Neural progenitor cell (in vitro differentiated cells): ENCODE results near the gene CD300A. TPM values are rescaled to one million over a fixed set of nuclear protein-coding genes. Genes with fewer than 3 reads are reported as not detected.

Experiments
- DNase-seq: peaks from one replicate; pipeline ENCODE4 v3.0.0-alpha.2; 2016; ENCODE audit warnings: low spot score
- H2AFZ ChIP-seq: fragments of 200-600 bp; sonication (generic); replicated peaks from 2 replicates; pipeline ENCODE4 v1.6.1; 2016; ENCODE audit warnings: antibody characterized with exemption
- H3F3A ChIP-seq: fragments of 200-600 bp; sonication (generic); 2 replicates; pipeline ENCODE4 v1.6.1; 2016; ENCODE audit warnings: antibody characterized with exemption, low read depth
- H3K27ac ChIP-seq: fragments of 200-600 bp; sonication (generic); 2 replicates; pipeline ENCODE4 v1.5.1; 2016; ENCODE audit warnings: mild to moderate bottlenecking
- H3K27me3 ChIP-seq: fragments of 200-600 bp; sonication (generic); 2 replicates; pipeline ENCODE4 v1.6.1; 2016; ENCODE audit warnings: mild to moderate bottlenecking, moderate library complexity
- H3K36me3 ChIP-seq: fragments of 200-600 bp; sonication (generic); 2 replicates; pipeline ENCODE4 v1.5.1; 2016
- H3K4me1 ChIP-seq: fragments of 200-600 bp; sonication (generic); 2 replicates; pipeline ENCODE4 v1.6.1; 2016; ENCODE audit warnings: mixed run types
- H3K4me2 ChIP-seq: fragments of 200-600 bp; sonication (generic); 2 replicates; pipeline ENCODE4 v1.6.1; 2016
- H3K4me3 ChIP-seq: fragments of 200-600 bp; sonication (generic); 2 replicates; pipeline ENCODE4 v1.5.1; 2016
- H3K79me2 ChIP-seq: fragments of 200-600 bp; sonication (generic); 2 replicates; pipeline ENCODE4 v1.6.1; 2016; ENCODE audit warnings: low read depth
- H3K9ac ChIP-seq: fragments of 200-600 bp; sonication (generic); 2 replicates; pipeline ENCODE4 v1.6.1; 2016
- H3K9me3 ChIP-seq: fragments of 200-600 bp; sonication (generic); 2 replicates; pipeline ENCODE4 v1.5.1; 2016; ENCODE audit warnings: low read depth
- H4K20me1 ChIP-seq: fragments of 200-600 bp; sonication (generic); 2 replicates; pipeline ENCODE4 v1.6.1; 2016; ENCODE audit warnings: low read depth
- H3K27ac Mint-ChIP-seq: 3 replicates; pipeline ENCODE4 v1.8.0; 2021; ENCODE audit warnings: mixed read lengths
- H3K27me3 Mint-ChIP-seq: 2 replicates; pipeline ENCODE4 v1.8.0; 2022; ENCODE audit warnings: low read depth, mild to moderate bottlenecking, inconsistent platforms, moderate library complexity, mixed read lengths; ENCODE audit not compliant: insufficient read depth
- H3K36me3 Mint-ChIP-seq: 3 replicates; pipeline ENCODE4 v1.8.0; 2021; ENCODE audit warnings: mixed read lengths
- H3K4me1 Mint-ChIP-seq: 3 replicates; pipeline ENCODE4 v1.8.0; 2021; ENCODE audit warnings: mixed read lengths
- H3K4me3 Mint-ChIP-seq: 3 replicates; pipeline ENCODE4 v1.8.0; 2021; ENCODE audit warnings: mild to moderate bottlenecking, moderate library complexity, mixed read lengths
- H3K9me3 Mint-ChIP-seq: 3 replicates; pipeline ENCODE4 v1.8.0; 2020; ENCODE audit warnings: mixed read lengths
- EZH2 ChIP-seq: fragments of 200-600 bp; sonication (generic); IDR thresholded peaks from 2 replicates; pipeline ENCODE4 v1.6.1; 2017; ENCODE audit warnings: antibody characterized with exemption, mild to moderate bottlenecking, moderate library complexity
- EZH2phosphoT487 ChIP-seq: fragments of 200-600 bp; sonication (generic); IDR thresholded peaks from 2 replicates; pipeline ENCODE4 v1.6.1; 2017; ENCODE audit warnings: antibody characterized with exemption
- total RNA-seq: library from RNA; depleted of rRNA; stranded (reverse); fragments of >200 nt; gene quantifications from 2 replicates; pipeline ENCODE4 v1.2.3, GENCODE V29; 2015; ENCODE audit warnings: low replicate concordance
- TF ChIP-seq, protein P1 (sequence below): fragments of 200-600 bp; sonication (generic); IDR thresholded peaks from 2 replicates; pipeline ENCODE4 v1.5.1; 2017; ENCODE audit warnings: antibody characterized with exemption, mild to moderate bottlenecking

Gene CD300A
- total RNA-seq, 1 donor from 2014 or later: not detected

DNA sequence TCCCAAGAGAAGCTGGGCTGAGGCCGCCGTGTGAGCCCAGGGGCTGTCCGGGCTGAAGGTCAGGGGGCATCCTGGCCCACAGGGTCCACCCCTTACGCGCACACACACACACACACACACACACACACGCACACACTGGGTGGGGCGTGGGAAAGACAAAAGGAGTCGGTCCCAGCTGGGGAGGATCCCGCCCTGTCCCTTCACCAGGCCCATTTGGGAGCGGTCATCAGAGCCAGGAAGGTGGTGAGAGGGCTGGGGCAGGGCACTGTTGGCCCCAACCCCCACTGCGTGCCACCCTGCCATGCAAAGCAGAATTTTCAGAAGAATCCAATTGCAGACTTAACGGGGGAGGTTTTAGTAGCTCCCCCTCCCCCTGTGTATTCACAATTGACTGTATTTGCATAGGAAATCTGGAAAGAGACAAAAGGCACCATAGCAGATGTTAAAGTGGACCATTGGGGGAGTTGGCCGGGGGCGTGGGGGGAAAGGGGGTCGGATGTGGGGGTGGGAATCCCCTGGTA is 11.3 kb upstream of the CD300A start:
- Mint-ChIP-seq H3K27ac (peak overlapping the region; percentile 85), H3K36me3 (no peaks in the 10 kb centered on the region), H3K4me1 (peaks cover 56% of the 10 kb centered on the region), H3K9me3 (no peaks in the 10 kb centered on the region), H3K4me3 (peak overlapping the region; percentile 64), H3K27me3 (peaks cover 27% of the 10 kb centered on the region)
- no peaks in the 10 kb centered on the region for H3K79me2 ChIP-seq
- peaks cover 38% of the 10 kb centered on the region for H3K27me3 ChIP-seq
- peaks cover 38% of the 10 kb centered on the region for H3F3A ChIP-seq
- H3K4me2 ChIP-seq: peak overlapping the region; percentile 94
- DNase-seq: peak; percentile 40
- no peak overlapping the region for H3K4me3 ChIP-seq
- no peaks in the 10 kb centered on the region for H3K36me3 ChIP-seq
- H3K9me3 ChIP-seq: no peaks in the 10 kb centered on the region
- H3K4me1 ChIP-seq: peaks cover 30% of the 10 kb centered on the region
- H3K27ac ChIP-seq: no peak overlapping the region
- H4K20me1 ChIP-seq: peaks cover 8% of the 10 kb centered on the region
- TF ChIP-seq, protein P1, sequence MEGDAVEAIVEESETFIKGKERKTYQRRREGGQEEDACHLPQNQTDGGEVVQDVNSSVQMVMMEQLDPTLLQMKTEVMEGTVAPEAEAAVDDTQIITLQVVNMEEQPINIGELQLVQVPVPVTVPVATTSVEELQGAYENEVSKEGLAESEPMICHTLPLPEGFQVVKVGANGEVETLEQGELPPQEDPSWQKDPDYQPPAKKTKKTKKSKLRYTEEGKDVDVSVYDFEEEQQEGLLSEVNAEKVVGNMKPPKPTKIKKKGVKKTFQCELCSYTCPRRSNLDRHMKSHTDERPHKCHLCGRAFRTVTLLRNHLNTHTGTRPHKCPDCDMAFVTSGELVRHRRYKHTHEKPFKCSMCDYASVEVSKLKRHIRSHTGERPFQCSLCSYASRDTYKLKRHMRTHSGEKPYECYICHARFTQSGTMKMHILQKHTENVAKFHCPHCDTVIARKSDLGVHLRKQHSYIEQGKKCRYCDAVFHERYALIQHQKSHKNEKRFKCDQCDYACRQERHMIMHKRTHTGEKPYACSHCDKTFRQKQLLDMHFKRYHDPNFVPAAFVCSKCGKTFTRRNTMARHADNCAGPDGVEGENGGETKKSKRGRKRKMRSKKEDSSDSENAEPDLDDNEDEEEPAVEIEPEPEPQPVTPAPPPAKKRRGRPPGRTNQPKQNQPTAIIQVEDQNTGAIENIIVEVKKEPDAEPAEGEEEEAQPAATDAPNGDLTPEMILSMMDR: no peak
- TF ChIP-seq EZH2: no peak
- no peak for TF ChIP-seq EZH2phosphoT487
- no peak overlapping the region for H3K9ac ChIP-seq
- H2AFZ ChIP-seq: no peak overlapping the region

DNA sequence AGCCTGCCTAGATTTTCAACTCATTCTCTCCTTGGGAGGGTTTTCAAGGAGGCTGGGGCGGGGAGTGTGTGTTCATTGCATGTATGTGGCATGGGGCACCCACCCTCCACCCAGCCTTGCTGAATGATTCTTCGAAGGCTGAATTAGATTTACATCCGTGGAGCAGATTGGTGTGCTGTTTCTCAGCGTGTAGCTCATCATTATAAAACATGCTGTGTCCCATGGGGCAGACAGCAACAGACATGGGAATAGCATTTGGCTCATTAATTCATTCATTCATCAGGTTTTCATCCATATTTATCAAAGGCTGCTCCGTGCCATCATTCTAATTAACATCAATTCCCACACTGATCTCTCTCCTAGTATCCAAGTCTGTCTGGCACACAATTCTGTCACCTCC is 10.6 kb upstream of the CD300A start:
- Mint-ChIP-seq H3K4me3 (peak overlapping the region; percentile 30), H3K27me3 (peaks cover 25% of the 10 kb centered on the region), H3K9me3 (no peaks in the 10 kb centered on the region), H3K27ac (peak overlapping the region; percentile 81), H3K4me1 (peaks cover 54% of the 10 kb centered on the region), H3K36me3 (no peaks in the 10 kb centered on the region)
- no peaks in the 10 kb centered on the region for H3K79me2 ChIP-seq
- no peaks in the 10 kb centered on the region for H3K9me3 ChIP-seq
- peaks cover 38% of the 10 kb centered on the region for H3F3A ChIP-seq
- H3K36me3 ChIP-seq: no peaks in the 10 kb centered on the region
- peaks cover 30% of the 10 kb centered on the region for H3K4me1 ChIP-seq
- H4K20me1 ChIP-seq: peaks cover 8% of the 10 kb centered on the region
- no peak overlapping the region for H3K4me3 ChIP-seq
- H3K27ac ChIP-seq: no peak overlapping the region
- no peak overlapping the region for H3K9ac ChIP-seq
- peak overlapping the region; percentile 16 for H2AFZ ChIP-seq
- H3K27me3 ChIP-seq: peaks cover 38% of the 10 kb centered on the region
- TF ChIP-seq EZH2phosphoT487: no peak
- TF ChIP-seq, protein P1: no peak
- TF ChIP-seq EZH2: no peak
- DNase-seq: no peak
- peak overlapping the region; percentile 94 for H3K4me2 ChIP-seq

DNA sequence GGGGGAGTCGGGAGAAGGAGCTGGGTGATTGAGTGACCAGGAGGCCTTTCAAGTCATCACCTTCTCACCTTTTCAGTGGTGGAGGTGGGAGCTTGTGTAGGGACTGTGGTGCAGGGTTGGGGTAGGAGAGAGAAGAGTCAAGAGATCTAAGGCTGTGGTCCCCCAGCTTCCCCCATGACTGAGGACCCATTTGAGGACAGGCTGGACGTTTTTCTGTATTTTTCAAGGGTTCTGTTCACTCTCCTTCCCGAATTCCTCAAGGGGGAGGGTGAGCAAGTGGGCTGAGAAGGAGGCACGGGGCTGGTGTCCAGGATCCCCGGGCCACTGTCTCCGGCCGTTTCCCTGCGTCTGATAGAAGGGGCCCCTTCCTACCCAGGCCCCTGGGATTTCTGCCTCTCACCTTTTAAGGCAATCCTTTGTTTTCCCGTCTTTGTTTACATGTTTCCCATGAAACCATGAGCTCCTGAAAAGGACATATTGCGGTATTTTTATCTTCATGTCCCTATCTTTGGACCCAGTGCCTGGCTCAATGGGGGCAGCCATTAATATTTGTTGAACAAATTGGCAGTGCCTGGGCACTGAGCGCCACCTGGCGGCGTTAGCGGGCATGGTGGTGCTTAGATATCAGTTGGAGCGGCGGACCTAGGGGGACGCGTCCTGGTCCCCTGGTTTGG is 9.2 kb upstream of the CD300A start:
- Mint-ChIP-seq H3K4me1 (peaks cover 42% of the 10 kb centered on the region), H3K4me3 (no peak overlapping the region), H3K27ac (peak overlapping the region; percentile 85), H3K9me3 (no peaks in the 10 kb centered on the region), H3K27me3 (peaks cover 17% of the 10 kb centered on the region), H3K36me3 (no peaks in the 10 kb centered on the region)
- peaks cover 8% of the 10 kb centered on the region for H4K20me1 ChIP-seq
- H2AFZ ChIP-seq: peak overlapping the region; percentile 88
- H3F3A ChIP-seq: peaks cover 32% of the 10 kb centered on the region
- H3K4me1 ChIP-seq: peaks cover 30% of the 10 kb centered on the region
- H3K4me3 ChIP-seq: no peak overlapping the region
- no peak overlapping the region for H3K9ac ChIP-seq
- H3K79me2 ChIP-seq: no peaks in the 10 kb centered on the region
- H3K4me2 ChIP-seq: no peak overlapping the region
- TF ChIP-seq, protein P1: peak; percentile 98
- TF ChIP-seq EZH2: no peak
- H3K27ac ChIP-seq: no peak overlapping the region
- H3K36me3 ChIP-seq: no peaks in the 10 kb centered on the region
- peaks cover 26% of the 10 kb centered on the region for H3K27me3 ChIP-seq
- peak; percentile 89 for DNase-seq
- no peaks in the 10 kb centered on the region for H3K9me3 ChIP-seq
